SK-N-SH (cell line): ENCODE data around the gene C9orf72.

Source experiments
- CHD2 ChIP-seq: fragments of 150-350 bp; IDR thresholded peaks from 2 replicates; pipeline ENCODE4 v1.6.1; 2018; ENCODE audit warnings: low read length; ENCODE audit not compliant: partially characterized antibody
- CTCF ChIP-seq: fragments of 200-600 bp; sonication (generic); IDR thresholded peaks from 2 replicates; pipeline ENCODE4 v1.6.1; 2017; ENCODE audit warnings: antibody characterized with exemption, mild to moderate bottlenecking, moderate library complexity
- EP300 ChIP-seq, 2 experiments: IDR thresholded peaks; 2 replicates each; pipeline versions ENCODE4 v1.4.0 to v1.6.1; 2012; ENCODE audit warnings: borderline replicate concordance in 1 of 2, low read depth in 1 of 2, low read length in 1 of 2
- FOXM1 ChIP-seq: IDR thresholded peaks from 2 replicates; pipeline ENCODE4 v1.4.0; 2012; ENCODE audit warnings: low read depth, mild to moderate bottlenecking
- GATA2 ChIP-seq: sonication (generic); formaldehyde crosslinking; IDR thresholded peaks from 2 replicates; pipeline ENCODE4 v1.5.0; 2020; ENCODE audit warnings: mild to moderate bottlenecking, missing genetic modification reagents
- POLR2AphosphoS5 ChIP-seq: IDR thresholded peaks from 2 replicates; pipeline ENCODE4 v1.6.1; 2012; ENCODE audit warnings: low read depth, low read length
- RAD21 ChIP-seq: IDR thresholded peaks from 2 replicates; pipeline ENCODE4 v1.6.1; 2012; ENCODE audit warnings: mild to moderate bottlenecking, low read length
- RCOR1 ChIP-seq: fragments of 150-350 bp; IDR thresholded peaks from 2 replicates; pipeline ENCODE4 v1.6.1; 2017; ENCODE audit warnings: antibody characterized with exemption, low read length
- RFX5 ChIP-seq: IDR thresholded peaks from 2 replicates; pipeline ENCODE4 v1.6.1; 2012; ENCODE audit warnings: mild to moderate bottlenecking, improper control_type of control experiment, low read length
- SIN3A ChIP-seq: IDR thresholded peaks from 2 replicates; pipeline ENCODE4 v1.6.1; 2012; ENCODE audit warnings: low read depth, mild to moderate bottlenecking, low read length, moderate library complexity, borderline replicate concordance
- TAF1 ChIP-seq: IDR thresholded peaks from 2 replicates; pipeline ENCODE4 v1.6.1; 2012; ENCODE audit warnings: low read depth, mild to moderate bottlenecking, low read length, moderate library complexity, borderline replicate concordance

- TF ChIP-seq CTCF (no peak), POLR2AphosphoS5 (no peak), FOXM1 (no peak), RFX5 (no peak), GATA2 (CRISPR knock-in tag) (no peak), RCOR1 (no peak), CHD2 (no peak), TAF1 (no peak), EP300 (IDR thresholded peaks at IDR 0.05; ENCODE audit: borderline replicate concordance in 1 of 2, low read depth in 1 of 2, low read length in 1 of 2) (no peak), RAD21 (no peak), SIN3A (no peak)
Measured at GRCh38 chr9:27590651-27591050, 17.4 kb upstream of the C9orf72 start.
